LNCAP (cell line): ENCODE results near the gene PRPF8.

Experiments
- CTCF ChIP-seq: fragments of 450-650 bp; IDR thresholded peaks from 2 replicates; pipeline ENCODE4 v1.5.1; 2017; ENCODE audit warnings: mild to moderate bottlenecking

Gene PRPF8

DNA sequence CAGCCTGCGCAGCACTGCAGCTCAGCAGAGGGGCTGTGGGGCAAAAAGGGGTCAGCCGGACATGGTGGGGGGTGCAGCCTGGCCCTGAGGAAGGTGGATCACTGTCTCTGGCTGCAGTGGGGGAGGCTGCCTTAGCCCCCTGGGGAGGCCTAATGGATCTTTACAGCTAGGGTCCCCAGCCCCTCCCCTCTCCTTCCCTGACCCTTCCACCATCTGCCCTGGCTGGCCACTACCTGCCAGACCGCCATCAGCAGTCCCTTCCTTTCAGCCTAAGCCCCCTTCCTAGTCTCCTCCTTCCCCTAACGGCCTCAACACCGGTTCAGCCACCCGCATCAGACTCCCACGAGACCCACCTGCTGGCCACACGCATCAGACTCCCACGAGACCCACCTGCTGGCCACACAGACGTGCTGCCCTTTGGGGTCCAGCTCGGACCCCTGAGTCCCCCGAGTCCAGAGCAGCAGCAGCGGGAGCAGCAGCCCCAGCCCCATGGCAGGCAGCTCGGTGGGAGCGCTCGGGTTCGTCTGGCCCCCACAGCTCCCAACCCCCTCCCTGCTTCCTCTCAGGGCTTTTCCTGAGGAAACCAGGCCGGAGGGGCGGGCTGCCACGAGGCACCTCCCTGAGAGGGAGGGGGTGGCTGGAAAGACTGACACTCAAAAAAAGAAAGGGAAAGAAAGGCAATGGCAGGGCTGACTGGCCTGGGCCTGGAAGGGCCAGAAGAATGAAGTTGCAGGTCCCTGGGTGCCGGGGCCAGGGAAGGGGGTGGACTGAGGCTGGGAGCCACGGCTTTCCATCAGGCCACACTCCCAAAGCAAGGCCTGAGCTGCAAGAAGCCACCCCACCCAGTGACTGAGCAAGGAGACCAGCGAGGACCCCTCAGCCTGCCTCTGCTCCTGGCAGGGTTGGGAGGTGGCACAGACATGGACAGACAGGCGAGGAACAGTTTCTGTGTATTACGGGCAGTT is 39.2 kb downstream of the PRPF8 start, which contains the start of gene SCARF1:
SCARF1 (minus strand) TSS at position 526 of the 965 bp plus-strand sequence; CDS start at position 491, 35 bp downstream.
- no peak for TF ChIP-seq CTCF

- TF ChIP-seq CTCF, result no peak
These were observed 40.0 kb downstream of the PRPF8 start for GRCh38 chr17:1644493-1645206.

- TF ChIP-seq CTCF, result no peak
These were observed 40.6 kb downstream of the PRPF8 start for GRCh38 chr17:1643999-1644492.

DNA sequence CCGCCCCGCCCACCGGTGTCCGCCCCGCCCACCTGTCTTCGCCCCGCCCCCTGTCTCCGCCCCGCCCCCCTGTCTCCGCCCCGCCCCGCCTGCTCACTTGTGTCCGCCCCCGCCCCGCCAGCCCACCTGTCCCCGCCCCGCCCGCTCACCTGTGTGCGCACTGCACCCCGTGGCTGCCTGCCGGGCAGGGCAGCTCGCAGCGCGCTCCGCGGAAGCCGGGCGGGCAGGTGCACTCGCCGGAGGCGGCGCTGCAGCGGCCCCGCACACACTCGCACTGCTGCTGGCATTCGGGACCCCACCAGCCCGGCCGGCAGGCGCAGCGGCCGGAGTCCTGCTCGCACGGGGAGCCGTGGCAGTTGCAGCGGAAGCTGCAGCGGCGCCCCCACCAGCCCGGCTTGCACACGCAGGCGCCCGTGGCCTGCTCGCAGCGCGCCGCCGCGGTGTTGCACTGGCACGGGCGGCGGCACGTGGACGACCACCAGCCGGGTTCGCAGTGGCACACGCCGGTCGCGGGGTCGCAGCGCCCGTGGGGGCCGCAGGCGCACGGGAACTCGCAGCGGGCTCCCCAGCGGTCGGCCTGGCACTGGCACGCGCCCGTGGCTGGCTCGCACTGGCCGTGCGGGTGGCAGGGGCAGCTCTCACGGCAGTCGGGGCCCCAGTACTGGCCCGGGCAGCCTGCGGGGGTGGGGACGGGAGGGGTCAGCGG is 41.2 kb downstream of the PRPF8 start:
- TF ChIP-seq CTCF, result peak; percentile 72

DNA sequence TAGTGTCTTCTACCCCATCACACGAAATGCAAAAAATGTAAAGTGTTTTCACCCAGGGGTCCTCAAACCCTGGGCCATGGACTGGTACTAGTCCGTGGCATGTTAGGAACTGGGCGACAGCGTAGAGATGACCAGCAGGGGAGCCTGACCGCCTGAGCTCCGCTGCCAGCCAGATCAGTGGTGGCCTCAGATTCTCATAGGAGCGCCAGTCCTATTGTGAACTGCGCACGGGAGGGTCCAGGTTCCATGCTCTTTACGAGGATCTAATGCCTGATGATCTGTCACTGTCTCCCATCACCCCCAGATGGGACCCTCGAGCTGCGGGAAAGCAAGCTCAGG is 43.6 kb downstream of the PRPF8 start:
- no peak for TF ChIP-seq CTCF

DNA sequence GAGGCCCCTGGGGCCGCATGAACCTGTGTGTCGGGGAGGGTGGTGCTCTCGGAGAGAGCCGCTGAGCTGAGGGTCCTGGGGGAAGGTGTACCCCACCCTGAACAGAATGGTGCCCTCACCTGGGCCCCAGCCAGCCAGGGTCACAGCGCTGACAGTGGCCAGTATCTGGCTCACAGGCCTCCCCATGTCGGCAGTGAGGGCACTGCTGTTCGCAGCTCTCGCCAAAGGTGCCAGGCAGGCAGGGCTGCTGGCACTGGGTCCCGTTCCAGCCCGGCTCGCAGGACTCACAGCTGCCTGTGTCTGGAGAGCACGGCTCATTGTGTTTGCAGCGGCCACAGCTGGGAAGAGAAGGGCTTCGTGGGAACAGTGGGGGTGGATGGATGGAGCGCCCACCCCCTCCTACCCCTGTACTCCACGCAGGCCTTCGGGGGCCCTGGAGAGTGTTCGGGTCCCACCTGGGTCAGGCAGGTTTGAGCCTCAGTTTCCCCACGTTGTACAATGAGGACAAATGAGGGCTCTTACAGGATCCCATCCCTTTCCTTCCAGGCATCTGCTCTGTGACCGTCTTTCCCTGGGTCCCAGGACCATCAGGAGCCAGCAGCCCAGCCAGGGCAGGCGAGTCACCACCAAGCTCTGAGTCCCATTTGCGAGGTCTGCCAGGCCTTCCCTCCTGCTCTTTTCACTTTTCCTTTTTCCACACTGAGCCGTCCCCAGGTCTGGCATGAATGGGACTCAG is 44.2 kb downstream of the PRPF8 start:
- TF ChIP-seq CTCF, result no peak
